CD4-positive, alpha-beta T cell treated with Interleukin-6 for 4 hours (primary cell): ENCODE data around the gene MAP3K3.

Experiments
- DNase-seq: peaks from one replicate; pipeline ENCODE4 v3.0.0-alpha.2; 2020; ENCODE audit warnings: mixed read lengths

The MAP3K3 gene

GRCh38 chr17:63622574-63623390 is 565 bp downstream of the MAP3K3 start:
- DNase-seq, result peak; percentile 59

GRCh38 chr17:63623786-63624530 is 1.7 kb downstream of the MAP3K3 start:
- DNase-seq, result no peak

- DNase-seq, result no peak
These were observed 2.3 kb downstream of the MAP3K3 start for GRCh38 chr17:63624531-63624880.

- no peak for DNase-seq
These were observed 4.4 kb downstream of the MAP3K3 start for GRCh38 chr17:63626551-63627180.

GRCh38 chr17:63629627-63630026 is 7.4 kb downstream of the MAP3K3 start:
- no peak for DNase-seq

GRCh38 chr17:63631062-63631461 is 8.8 kb downstream of the MAP3K3 start:
- DNase-seq, result no peak

GRCh38 chr17:63631626-63632025 is 9.4 kb downstream of the MAP3K3 start:
- no peak for DNase-seq

- DNase-seq, result no peak
These were observed 11.5 kb downstream of the MAP3K3 start for GRCh38 chr17:63633742-63634141.

- no peak for DNase-seq
These were observed 11.9 kb downstream of the MAP3K3 start for GRCh38 chr17:63634163-63634562.

- no peak for DNase-seq
These were observed 12.6 kb downstream of the MAP3K3 start for GRCh38 chr17:63634816-63635215.

- no peak for DNase-seq
These were observed 13.1 kb downstream of the MAP3K3 start for GRCh38 chr17:63635290-63635689.

GRCh38 chr17:63635787-63636186 is 13.6 kb downstream of the MAP3K3 start:
- no peak for DNase-seq

- no peak for DNase-seq
These were observed 16.9 kb downstream of the MAP3K3 start for GRCh38 chr17:63639125-63639524.

GRCh38 chr17:63640038-63640437 is 17.8 kb downstream of the MAP3K3 start:
- no peak for DNase-seq

- DNase-seq, result no peak
These were observed 19.7 kb downstream of the MAP3K3 start for GRCh38 chr17:63641692-63642448.

- no peak for DNase-seq
These were observed 22.6 kb downstream of the MAP3K3 start for GRCh38 chr17:63644846-63645245.

GRCh38 chr17:63645775-63646487 is 23.7 kb downstream of the MAP3K3 start:
- no peak for DNase-seq

- no peak for DNase-seq
These were observed 24.2 kb downstream of the MAP3K3 start for GRCh38 chr17:63646488-63646806.

GRCh38 chr17:63647065-63647725 is 25.0 kb downstream of the MAP3K3 start:
- DNase-seq, result no peak

GRCh38 chr17:63647936-63648335 is 25.7 kb downstream of the MAP3K3 start:
- no peak for DNase-seq

- DNase-seq, result no peak
These were observed 27.6 kb downstream of the MAP3K3 start for GRCh38 chr17:63649813-63650212.

- DNase-seq, result no peak
These were observed 29.9 kb downstream of the MAP3K3 start for GRCh38 chr17:63652106-63652505.
